ENCODE results near the gene GTF2A1L.
"Not testable (repeated sequence)": the region's sequence is repeated elsewhere in the genome, so short reads cannot be mapped to it uniquely, and the experiment has no call there.

Gene GTF2A1L

DNA sequence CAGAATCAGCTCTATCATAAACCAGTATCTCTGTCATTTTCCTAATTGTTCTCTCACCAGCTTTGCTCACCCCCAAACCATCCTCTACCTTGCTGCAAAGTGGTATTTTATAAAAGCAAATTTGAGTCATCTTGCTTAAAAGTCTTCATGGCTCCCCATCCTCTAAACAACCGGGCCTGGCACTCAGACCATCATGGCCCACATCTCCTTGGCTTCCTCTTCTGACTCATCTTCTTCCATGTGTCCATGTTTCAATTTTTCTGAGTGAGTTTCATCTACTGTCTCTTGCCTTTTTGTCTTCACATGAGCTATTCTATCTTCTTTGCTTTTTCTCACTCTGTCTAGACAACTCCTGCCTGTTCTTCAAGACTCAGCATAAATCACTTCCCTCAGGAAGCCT is 79.2 kb downstream of the GTF2A1L start:
- FAIRE-seq: no peak
- DNase-seq (ENCODE audit: insufficient read length, low spot score): no peak

DNA sequence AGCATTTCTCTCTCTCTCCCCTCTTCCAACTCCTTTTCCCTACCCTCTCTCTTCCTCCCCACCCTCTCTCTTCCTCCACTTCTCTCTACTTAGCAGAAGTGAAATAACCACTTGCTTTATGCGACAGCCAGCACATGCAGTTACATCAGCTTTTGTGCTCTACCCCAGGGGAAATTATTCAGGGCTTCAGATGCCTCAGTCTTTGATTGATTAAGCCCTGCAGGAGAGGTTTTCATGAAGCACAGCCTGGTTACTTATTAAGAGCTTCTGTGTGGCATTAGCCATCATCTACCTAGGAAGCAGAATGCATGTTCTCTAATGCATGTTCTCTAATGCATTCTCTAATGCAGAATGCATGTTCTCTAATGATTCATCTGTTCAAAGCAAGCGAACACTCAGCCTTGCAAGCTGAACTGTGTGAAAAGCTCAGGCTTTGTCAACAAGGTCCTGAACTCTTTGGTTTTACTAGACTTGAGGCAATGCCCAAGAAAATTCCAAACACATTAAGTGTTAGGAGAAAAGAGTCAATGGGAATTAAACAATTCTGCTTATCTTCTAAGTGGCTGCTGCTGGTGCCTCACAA is 81.8 kb downstream of the GTF2A1L start:
- FAIRE-seq: no peak
- no peak for DNase-seq (ENCODE audit: insufficient read length, low spot score)

DNA sequence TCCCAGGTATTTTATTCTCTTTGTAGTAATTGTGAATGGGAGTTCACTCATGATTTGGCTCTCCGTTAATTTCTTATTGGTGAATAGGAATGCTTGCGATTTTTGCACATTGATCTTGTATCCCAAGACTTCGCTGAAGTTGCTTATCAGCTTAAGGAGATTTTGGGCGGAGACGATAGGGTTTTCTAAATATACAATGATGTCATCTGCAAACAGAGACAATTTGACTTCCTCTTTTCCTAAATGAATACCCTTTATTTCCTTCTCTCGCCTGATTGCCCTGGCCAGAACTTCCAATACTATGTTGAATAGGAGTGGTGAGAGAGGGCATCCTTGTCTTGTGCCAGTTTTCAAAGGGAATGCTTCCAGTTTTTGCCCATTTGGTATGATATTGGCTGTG is 86.0 kb downstream of the GTF2A1L start:
- DNase-seq (ENCODE audit: insufficient read length, low spot score); FAIRE-seq: not testable (repeated sequence)

DNA sequence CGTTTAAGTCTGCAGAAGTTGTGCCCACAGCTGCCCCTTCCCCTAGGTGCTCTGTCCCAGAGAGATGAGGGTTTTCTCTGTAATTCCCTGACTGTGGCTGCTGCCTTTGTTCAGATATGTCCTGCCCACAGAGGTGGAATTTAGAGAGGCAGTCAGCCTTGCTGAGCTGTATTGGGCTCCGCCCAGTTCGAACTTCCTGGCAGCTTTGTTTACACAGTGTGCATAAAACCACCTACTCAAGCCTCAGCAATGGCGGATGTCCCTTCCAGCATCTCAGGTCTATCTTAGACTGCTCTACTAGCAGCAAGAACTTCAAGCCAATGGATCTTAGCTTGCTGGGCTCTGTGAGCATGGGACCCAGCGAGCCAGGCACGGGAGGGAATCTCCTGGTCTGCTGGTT is 89.8 kb downstream of the GTF2A1L start:
- no peak for DNase-seq (ENCODE audit: insufficient read length, low spot score)
- no peak for FAIRE-seq

DNA sequence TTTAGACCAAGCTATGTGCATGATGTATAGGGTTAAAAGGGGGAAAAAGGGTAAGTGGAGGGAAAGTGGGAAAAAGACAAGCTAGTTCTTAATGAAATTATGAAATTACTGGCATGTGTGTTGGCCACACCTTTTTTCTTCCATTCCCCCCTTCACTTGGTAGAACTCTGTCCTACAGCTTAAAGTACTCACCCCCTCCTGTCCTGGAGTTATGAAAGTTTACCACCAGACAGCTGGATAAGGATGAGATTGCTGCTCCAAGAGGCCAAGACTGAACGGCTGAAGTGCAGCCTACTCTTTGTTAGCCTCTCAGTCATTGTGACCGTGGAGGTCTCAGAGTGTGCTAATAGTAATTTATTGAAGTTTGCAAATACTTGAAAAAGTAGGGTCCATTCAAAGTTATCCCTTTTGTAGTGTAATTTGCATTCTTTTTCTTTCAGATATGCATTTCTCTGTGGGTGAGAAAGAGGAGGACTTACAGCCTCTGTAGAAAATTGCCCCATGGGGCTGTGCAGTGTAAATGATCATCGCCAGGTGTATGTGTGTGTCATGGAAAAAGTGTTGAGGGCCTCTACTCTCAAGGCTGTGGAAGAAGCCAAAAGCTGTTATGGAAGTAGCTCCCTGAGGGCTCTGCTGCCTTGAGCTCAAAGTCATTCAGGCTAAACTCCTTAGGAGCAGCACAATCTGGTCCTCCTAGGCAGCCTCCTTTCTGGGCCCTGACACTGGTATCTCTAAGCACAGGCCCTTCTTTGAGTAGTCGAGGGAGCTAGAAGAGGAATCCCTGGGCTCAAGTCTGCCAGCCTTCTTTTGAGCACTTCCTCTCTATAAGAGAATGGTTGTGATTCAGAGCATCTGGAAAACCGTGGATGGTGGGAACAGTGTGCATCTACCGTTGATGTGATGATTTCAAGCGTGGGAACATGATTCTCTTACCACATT is 91.7 kb downstream of the GTF2A1L start:
- no peak for FAIRE-seq

DNA sequence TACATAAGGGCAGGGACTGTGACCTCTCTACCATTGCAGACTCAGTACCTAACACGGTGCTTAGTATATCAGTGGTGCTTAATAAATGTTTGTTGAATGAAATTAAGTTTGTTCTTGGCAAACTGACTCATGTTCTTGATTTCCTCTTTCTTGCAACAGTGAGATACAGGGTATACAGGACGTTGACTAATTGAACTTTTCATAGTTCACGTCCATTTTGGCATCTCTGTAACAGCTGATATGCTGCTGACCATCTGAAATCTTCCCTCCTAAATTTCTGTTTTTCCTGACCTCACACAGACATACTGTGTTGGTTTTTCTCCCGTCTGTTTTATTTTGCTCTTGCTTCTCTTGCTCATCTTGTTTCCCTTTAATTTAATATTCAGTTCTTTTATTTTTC is 93.7 kb downstream of the GTF2A1L start:
- DNase-seq (ENCODE audit: insufficient read length, low spot score) (no peak), FAIRE-seq (no peak)

More for the DNA sequence above, 91.7 kb downstream of the GTF2A1L start:
- DNase-seq (ENCODE audit: insufficient read length, low spot score): no peak

DNA sequence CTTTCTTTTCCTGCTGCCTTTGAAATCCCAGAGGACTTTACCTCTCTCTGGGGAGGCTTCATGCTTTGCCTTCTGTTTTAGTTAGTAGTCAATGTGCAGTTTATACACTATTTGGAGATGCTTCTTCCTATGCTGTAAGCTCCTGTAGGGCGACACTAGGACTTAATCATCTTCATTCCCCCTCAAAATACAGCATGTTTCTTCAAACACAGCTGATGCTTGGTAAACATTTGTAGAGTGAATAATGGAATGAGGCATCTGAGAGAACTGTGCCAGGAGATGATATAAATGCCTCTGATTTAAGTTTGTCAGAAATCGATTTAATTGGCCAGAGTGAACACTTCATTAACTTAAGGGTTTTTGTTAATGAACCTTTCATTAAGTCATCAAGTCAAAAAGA is 94.5 kb downstream of the GTF2A1L start:
- no peak for DNase-seq (ENCODE audit: insufficient read length, low spot score)
- FAIRE-seq: no peak

DNA sequence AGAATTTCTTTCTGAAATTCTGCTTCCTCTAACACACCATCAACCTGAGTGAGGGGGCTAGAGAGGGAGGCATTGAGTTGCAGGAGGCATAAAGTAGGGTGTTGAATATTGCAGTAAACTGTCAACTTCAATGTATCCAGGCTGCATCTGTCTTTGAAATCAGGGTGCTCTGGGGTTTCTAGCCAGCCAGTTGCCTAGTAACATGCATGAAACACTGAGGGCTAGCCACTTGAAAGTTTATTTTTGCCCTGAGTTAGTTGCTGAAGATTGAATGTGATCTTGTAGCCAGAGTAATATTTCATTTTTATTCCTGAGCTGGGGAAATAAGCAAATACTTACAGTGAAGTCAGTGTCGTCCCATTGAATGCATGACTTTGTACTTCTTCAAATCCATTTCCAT is 96.0 kb downstream of the GTF2A1L start:
- DNase-seq (ENCODE audit: insufficient read length, low spot score): no peak
- FAIRE-seq: no peak

DNA sequence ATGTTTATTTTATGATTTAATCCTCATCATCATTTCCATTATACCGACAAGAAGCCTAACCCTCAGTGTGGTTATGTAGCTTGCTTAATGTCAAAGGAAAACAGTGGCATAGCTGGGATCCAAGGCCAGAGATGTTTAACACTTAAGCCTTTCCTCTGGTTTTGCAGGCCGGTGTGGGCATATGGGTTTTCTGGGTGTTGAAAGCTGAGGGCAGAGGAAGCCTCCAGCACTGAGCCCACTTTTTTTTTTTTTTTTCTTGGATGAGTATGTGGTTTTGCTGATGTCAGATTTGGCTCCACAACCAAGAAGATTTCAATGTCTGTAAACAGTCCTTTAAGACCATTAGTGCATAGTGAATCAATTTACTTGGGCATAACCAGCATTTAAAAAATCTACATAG is 96.6 kb downstream of the GTF2A1L start:
- FAIRE-seq: no peak

DNA sequence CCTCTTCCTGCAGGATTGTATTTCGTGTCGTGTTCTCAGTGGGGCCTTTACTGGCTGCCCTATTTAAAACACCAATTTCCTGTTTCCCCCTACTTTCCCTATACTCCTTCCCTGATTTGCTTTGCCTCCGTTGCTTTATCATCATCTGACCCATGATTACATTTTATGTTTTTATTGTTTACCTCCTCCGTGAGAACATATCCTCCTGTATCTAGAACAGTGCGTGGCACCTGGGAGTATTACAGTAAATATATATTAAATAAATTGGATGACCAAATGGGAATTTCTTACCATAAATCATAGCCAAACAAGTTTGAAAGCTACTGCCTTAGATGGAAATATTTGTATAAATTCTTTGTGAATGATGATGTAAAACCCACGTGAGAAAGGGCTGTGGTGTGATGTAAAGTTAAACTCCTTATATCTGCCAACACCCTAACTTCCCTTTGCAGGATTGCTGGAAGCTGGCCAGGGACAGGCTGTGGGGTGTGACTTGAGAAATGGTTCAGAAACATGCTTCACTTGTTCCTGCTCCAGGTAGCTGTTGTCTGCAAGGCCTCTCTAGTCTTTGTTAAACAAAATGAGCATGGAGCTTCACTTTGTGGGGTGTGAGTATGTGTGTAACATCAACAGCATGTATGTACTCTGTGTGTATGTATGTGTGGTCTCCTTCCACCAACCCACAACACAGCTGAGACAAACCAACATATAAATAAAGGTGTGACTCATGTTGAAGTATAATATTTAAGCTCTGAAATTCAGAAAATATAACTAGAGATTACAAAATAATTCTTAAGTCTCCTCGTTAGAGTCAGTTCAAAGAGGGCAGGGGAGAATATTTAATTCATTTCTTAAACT is 97.6 kb downstream of the GTF2A1L start:
- no peak for FAIRE-seq
- no peak for DNase-seq (ENCODE audit: insufficient read length, low spot score)

More for the DNA sequence above, 96.6 kb downstream of the GTF2A1L start:
- no peak for DNase-seq (ENCODE audit: insufficient read length, low spot score)

DNA sequence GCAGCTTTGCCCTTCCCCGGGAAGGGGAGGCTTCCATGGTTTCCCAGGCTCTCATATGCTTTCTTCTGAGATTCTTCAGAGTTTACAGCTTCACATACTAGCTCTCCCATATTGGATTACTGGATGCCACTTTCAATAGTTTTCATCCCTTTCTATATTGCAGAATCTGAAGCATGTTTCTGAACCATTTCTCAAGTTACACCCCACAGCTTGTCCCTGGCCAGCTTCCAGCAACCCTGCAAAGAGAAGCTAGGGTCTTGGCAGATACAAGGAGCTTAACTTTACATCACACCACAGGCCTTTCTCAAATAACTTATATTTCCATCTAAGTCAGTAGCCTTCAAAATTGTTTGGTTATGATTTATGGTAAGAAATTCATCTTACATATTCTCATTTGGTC is 98.3 kb downstream of the GTF2A1L start:
- DNase-seq (ENCODE audit: insufficient read length, low spot score) (no peak), FAIRE-seq (no peak)

DNA sequence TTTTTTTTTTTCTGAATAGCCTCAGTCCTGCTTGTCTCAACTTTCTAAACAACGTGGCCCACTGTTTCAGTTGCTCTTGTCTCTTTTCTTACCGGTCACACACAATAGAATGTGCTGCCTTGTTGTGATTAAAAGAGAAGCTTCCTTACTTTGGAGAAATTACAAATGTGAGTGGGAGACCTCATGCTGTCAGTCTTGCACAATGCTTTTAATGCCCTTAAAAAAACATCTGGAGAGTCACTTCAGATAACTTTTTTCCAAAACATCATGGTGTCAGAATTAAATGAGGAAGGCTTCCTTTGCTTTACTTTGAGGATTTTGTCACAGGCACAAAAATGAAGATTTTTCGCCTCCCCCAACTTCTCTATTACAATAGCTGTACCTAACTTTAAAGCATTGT is 100.2 kb downstream of the GTF2A1L start:
- FAIRE-seq: no peak
- DNase-seq (ENCODE audit: insufficient read length, low spot score): no peak

DNA sequence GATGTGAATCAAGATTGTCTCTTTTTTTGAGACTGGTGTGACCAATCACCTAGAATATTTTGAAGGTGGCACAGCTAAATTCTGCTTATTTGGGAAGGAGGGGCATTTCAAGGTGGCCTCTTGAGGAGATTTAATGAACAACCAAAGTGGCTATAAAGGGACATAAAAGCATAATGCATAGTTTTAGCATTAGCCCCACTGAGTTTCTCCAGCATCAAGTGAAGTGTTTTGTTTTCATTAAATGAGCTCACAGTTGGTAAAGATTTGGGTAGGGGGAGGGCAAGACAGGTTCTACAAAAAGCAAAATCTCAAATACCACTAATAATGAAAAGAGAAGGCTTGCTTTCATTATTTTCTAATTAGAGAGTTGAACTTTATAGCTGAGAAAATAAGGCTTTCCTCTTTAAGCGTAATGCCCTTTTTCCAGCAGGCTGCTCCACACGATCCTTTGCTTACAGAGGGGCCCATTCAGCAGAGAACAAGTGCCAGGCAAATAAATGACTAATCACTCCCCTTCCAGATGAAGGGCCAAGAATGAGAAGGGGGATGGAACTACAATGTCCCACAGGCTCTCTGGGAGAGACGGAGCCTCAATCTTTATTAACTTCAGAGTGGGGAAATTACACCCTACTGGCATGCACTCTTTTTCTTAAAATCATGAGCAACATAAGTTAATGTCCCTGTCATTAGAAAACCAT is 102.0 kb downstream of the GTF2A1L start:
- no peak for DNase-seq (ENCODE audit: insufficient read length, low spot score)
- no peak for FAIRE-seq

DNA sequence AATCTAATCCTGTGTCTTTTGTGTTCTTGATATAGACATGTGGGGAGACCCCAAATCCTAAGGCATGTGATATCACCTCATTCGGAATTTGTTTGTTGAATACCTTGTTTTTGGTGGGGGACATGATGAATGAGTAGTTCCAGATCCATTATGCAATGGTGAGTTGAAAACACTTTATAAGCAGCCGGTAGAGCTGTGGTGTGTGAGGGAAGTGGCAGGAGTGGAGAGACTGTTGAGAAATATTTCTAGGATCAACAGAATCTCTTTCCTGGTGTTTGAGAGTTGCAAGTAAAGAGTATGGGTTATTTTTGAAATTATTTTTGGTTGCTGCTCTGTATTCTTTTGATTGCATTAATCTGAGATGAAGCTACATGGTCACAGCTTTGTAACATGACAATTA is 103.5 kb downstream of the GTF2A1L start:
- FAIRE-seq (no peak), DNase-seq (ENCODE audit: insufficient read length, low spot score) (no peak)

DNA sequence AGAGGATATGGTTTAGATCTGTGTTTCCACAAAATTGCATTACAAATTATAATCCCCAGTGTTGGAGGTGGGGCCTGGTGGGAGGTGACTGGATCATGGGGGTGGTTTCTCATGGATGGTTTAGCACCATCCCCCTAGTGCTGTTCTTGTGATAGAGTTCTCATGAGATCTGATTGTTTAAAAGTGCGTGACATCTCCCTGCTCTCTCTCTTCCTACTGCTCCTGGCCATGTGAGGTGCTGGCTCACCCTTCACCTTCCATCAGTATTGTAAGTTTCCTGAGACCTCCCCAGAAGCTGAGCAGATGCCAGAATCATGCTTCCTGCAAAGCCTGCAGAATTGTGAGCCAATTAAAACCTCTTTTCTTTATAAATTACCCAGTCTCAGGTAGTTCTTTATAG is 104.7 kb downstream of the GTF2A1L start:
- DNase-seq (ENCODE audit: insufficient read length, low spot score) (no peak), FAIRE-seq (no peak)

DNA sequence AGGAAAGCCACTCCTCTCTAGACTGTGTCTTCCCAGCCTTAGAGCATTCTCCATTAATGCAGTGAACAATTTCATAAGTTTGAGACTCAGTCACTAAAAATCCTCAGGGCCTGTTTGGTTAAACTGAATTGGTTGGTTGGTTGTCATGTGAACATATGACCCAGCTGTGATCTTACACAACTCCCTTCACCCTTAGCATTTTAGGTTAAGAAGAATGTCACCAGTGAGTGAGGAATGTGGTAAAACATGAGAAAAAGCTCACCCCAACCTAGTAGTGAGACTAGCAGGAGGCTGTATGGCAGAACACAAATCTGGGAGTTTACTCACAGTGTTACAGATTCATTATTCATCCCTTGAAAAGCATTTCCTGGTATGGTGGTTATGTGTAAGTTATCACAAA is 105.5 kb downstream of the GTF2A1L start:
- FAIRE-seq: no peak
- DNase-seq (ENCODE audit: insufficient read length, low spot score): no peak

DNA sequence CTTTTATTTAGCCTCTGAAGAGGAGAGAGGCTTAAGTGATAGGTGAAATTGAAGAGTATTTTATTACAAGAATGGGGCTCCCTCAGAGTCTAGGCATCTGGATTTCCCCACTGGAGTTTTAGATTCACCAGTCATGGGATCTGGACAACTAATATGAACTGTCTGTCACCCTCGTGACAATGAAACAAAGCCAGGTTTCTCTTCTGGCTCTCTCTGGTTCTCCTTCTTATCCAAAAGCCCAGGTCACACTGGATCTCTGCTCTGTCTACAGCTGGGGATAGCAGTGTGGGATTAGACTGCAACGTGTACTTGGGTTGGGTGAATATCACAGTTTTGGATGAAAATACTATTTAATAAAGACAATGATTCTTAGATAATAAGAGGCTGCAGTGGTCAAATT is 106.6 kb downstream of the GTF2A1L start:
- no peak for DNase-seq (ENCODE audit: insufficient read length, low spot score)
- no peak for FAIRE-seq

DNA sequence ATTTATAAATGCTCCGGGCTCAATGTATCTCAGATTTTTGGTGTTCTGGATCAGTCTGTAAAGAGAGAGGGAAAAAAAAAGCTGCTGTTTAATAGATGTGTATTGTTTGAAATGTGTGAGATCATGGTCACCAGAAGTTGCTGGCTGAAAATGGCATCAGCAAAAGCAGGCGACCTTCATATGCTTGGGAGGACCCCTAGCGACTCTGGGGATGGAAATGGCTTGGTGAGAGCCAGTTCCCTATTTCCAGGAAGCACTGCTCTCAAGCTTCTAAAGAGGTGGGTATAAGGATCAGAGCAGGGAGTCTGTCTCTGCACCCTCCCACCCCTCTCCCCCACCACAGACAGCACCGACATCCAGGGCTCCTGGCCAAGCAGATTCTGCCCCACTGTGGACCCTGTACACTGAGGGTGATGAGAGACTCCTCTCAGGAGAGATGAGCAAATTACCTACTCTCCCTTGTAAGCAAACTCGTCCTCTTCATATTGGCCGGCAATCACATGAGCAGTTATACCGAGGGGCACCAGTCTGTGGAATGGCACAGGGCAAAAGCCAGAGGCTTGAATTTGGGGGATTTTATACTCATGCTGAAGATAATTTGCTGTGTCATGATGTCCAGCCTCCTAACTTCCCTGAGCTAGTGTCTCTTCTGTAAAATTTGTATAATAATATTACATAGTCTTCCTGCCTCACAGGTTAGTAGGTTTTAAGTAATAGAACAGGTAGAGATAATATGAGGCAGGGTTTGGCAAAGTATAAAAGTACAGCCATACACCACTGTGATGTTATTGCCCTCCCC is 108.2 kb downstream of the GTF2A1L start:
- no peak for FAIRE-seq

DNA sequence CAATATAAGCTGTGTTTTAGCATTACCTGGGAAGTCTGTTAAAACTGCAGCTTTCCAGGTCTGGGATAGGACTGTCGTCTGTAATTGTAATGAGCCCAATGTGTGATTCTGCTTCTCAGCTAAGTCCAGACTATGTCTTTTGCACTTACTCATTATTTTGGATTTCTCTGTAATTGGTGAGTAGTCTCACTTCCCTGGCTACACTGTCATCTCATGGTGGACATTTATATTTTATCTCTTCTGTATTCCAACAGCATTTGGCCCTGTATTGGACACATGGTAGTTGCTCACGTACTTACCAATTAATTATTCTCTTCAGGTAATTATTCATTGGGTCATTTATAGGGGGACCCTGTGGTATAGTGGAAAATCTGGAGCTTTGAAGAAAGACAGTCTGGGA is 109.9 kb downstream of the GTF2A1L start:
- no peak for DNase-seq (ENCODE audit: insufficient read length, low spot score)
- FAIRE-seq: no peak

More for the DNA sequence above, 108.2 kb downstream of the GTF2A1L start:
- DNase-seq (ENCODE audit: insufficient read length, low spot score): no peak

DNA sequence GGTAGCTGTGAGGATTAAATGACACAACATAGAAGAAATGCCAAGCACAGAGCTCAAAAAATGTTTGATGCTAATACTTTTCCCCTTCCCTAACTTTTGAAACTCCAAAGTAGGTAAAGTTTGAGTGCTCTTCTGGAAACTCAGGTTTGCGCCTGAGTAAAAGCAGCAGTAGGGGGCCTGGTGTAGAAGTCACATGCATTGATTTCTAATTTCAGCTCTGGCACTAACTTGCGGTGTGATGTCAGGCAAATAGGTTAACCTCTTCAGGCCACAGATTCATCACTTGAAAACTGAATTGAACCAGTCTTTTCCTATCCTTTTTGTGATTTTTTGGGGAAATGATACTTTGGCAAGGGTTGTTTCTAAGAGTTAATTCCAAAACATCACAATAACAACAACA is 110.6 kb downstream of the GTF2A1L start:
- DNase-seq (ENCODE audit: insufficient read length, low spot score) (no peak), FAIRE-seq (no peak)

Data from GM19239 (cell line).